Neuronal stem cell (in vitro differentiated cells): ENCODE results near the gene KRTAP5-8.

Source experiments
- DNase-seq: peaks from one replicate; pipeline ENCODE4 v3.0.0-alpha.2; 2013; ENCODE audit warnings: low spot score
- H2AFZ ChIP-seq: one replicate; pipeline ENCODE4 v1.6.1; 2013; ENCODE audit warnings: mild to moderate bottlenecking, low read length, inconsistent platforms
- H2AK5ac ChIP-seq: 2 replicates; pipeline ENCODE4 v1.6.1; 2013; ENCODE audit warnings: low read depth, mild to moderate bottlenecking, inconsistent platforms, low read length, moderate library complexity, mixed read lengths
- H2BK120ac ChIP-seq: 2 replicates; pipeline ENCODE4 v1.6.1; 2013; ENCODE audit warnings: low read depth, mild to moderate bottlenecking, inconsistent platforms, low read length, moderate library complexity, mixed read lengths
- H2BK12ac ChIP-seq: one replicate; pipeline ENCODE4 v1.6.1; 2013; ENCODE audit warnings: low read length, inconsistent platforms
- H2BK15ac ChIP-seq: 2 replicates; pipeline ENCODE4 v1.6.1; 2013; ENCODE audit warnings: mild to moderate bottlenecking, low read length, inconsistent platforms, mixed read lengths
- H2BK5ac ChIP-seq: one replicate; pipeline ENCODE4 v1.6.1; 2013; ENCODE audit warnings: inconsistent platforms, mild to moderate bottlenecking, low read length, moderate library complexity
- H3K14ac ChIP-seq: one replicate; pipeline ENCODE4 v1.6.1; 2013; ENCODE audit warnings: low read length, inconsistent platforms
- H3K18ac ChIP-seq: 2 replicates; pipeline ENCODE4 v1.6.1; 2013; ENCODE audit warnings: low read length, inconsistent platforms
- H3K23ac ChIP-seq: 2 replicates; pipeline ENCODE4 v1.6.1; 2013; ENCODE audit warnings: low read depth, mild to moderate bottlenecking, mixed read lengths, low read length, inconsistent platforms; ENCODE audit not compliant: poor library complexity
- H3K27ac ChIP-seq: replicated peaks from 3 replicates; pipeline ENCODE4 v1.5.1; 2013; ENCODE audit warnings: low read length, inconsistent platforms
- H3K27me3 ChIP-seq, 3 experiments: 2 replicates each; pipeline ENCODE4 v1.6.1; 2013; ENCODE audit warnings: low read length in 3 of 3, mild to moderate bottlenecking in 2 of 3, inconsistent platforms in 1 of 3, low read depth in 1 of 3, mixed read lengths in 1 of 3, moderate library complexity in 1 of 3; ENCODE audit not compliant: control insufficient read depth in 3 of 3, insufficient read depth in 3 of 3
- H3K36me3 ChIP-seq, 2 donors: replicated peaks in 1 of 2; 2 replicates each; pipeline ENCODE4 v1.6.1; 2013; ENCODE audit warnings: low read length in 2 of 2; ENCODE audit not compliant: control insufficient read depth in 2 of 2, insufficient read depth in 2 of 2
- H3K4ac ChIP-seq: 2 replicates; pipeline ENCODE4 v1.6.1; 2013; ENCODE audit warnings: inconsistent platforms, mild to moderate bottlenecking, low read length, moderate library complexity
- H3K4me1 ChIP-seq, 2 donors: 1 replicate in 1 of 2; 2 replicates in 1 of 2; pipeline ENCODE4 v1.6.1; 2013; ENCODE audit warnings: low read length in 2 of 2, low read depth in 1 of 2; ENCODE audit not compliant: control insufficient read depth in 2 of 2, insufficient read depth in 1 of 2
- H3K4me2 ChIP-seq: one replicate; pipeline ENCODE4 v1.6.1; 2013; ENCODE audit warnings: mild to moderate bottlenecking, low read length, inconsistent platforms; ENCODE audit not compliant: insufficient read depth, poor library complexity, severe bottlenecking
- H3K4me3 ChIP-seq, 2 donors: 2 replicates each; pipeline ENCODE4 v1.5.1; 2013; ENCODE audit warnings: low read length in 2 of 2, mild to moderate bottlenecking in 2 of 2, inconsistent platforms in 1 of 2, moderate library complexity in 1 of 2
- H3K79me1 ChIP-seq: one replicate; pipeline ENCODE4 v1.6.1; 2013; ENCODE audit warnings: low read depth, mild to moderate bottlenecking, inconsistent platforms, low read length, moderate library complexity
- H3K9ac ChIP-seq: one replicate; pipeline ENCODE4 v1.6.1; 2013; ENCODE audit warnings: mild to moderate bottlenecking, low read depth, low read length, inconsistent platforms; ENCODE audit not compliant: poor library complexity
- H3K9me3 ChIP-seq, 2 donors: replicated peaks in 1 of 2; 2 replicates each; pipeline versions ENCODE3 to v1.6.1; 2013; ENCODE audit warnings: low read length in 2 of 2, mild to moderate bottlenecking in 2 of 2, inconsistent platforms in 1 of 2, low read depth in 1 of 2, mixed read lengths in 1 of 2, moderate library complexity in 1 of 2; ENCODE audit not compliant: control insufficient read depth in 2 of 2, insufficient read depth in 1 of 2
- H4K8ac ChIP-seq: one replicate; pipeline ENCODE4 v1.6.1; 2013; ENCODE audit warnings: low read depth, mild to moderate bottlenecking, inconsistent platforms, low read length, moderate library complexity
- H4K91ac ChIP-seq: one replicate; pipeline ENCODE4 v1.6.1; 2013; ENCODE audit warnings: low read length, low read depth, mild to moderate bottlenecking, inconsistent platforms; ENCODE audit not compliant: poor library complexity
- WGBS, 2 donors: extraction: QIAGEN DNeasy Blood & Tissue Kit; methylation state at CpG; one replicate each; pipeline ENCODE4 v1.1.7; 2013; ENCODE audit warnings: missing lambda C conversion rate in 2 of 2, mixed read lengths in 1 of 2; ENCODE audit not compliant: insufficient read length in 2 of 2, insufficient replicate concordance in 1 of 2; ENCODE audit errors: extremely low coverage in 2 of 2; 5-methylcytosine and 5-hydroxymethylcytosine counted together

The KRTAP5-8 gene

DNA sequence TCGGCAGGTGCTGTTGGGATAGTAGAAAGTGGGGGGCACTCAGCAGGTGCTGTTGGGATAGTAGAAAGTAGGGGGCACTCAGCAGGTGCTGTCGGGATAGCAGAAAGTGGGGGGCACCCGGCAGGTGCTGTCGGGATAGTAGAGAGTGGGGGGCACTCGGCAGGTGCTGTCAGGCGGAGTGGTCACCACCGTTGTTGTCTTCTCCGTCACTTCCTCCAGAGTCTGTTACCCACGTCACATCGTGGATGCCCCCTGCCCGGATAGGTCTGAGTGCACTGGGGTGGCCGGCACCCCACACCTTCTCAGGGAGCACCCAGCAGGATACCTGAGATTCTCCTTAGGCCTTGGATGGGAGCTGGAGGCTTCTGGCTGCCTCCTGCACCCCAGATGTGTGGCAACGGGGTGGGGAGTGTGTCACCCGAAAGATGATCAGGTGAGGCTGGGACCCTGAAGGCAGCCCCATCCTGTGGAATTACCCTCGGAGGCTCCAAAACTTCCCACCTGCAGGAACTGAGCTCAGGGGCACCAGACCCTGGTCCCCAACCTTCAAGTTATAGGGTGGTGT lies 34.9 kb upstream of the KRTAP5-8 start:
- no CpG with 5 or more reads among the region's 15 CpGs for WGBS, 2 donors
- Histone ChIP-seq H2BK12ac (no peak overlapping the region), H2AFZ (no peak overlapping the region), H3K4ac (no peak overlapping the region), H4K8ac (no peak overlapping the region), H2BK15ac (no peak overlapping the region), H2AK5ac (no peak overlapping the region), H3K18ac (no peak overlapping the region), H3K79me1 (peaks cover 2% of the 10 kb centered on the region), H2BK120ac (no peak overlapping the region), H3K36me3 (peaks cover 7 to 22% of the 10 kb centered on the region in 2 donors), H3K4me2 (no peak overlapping the region), H2BK5ac (no peak overlapping the region), H3K27me3 (no peaks in the 10 kb centered on the region), H3K27ac (no peak overlapping the region), H3K4me1 (peaks cover 9 to 11% of the 10 kb centered on the region in 2 donors), H3K9ac (no peak overlapping the region), H3K14ac (no peak overlapping the region), H3K23ac (no peak overlapping the region), H3K9me3 (peaks cover 1 to 15% of the 10 kb centered on the region in 2 donors), H3K4me3 (no peak overlapping the region), H4K91ac (no peak overlapping the region)
- no peak for DNase-seq

DNA sequence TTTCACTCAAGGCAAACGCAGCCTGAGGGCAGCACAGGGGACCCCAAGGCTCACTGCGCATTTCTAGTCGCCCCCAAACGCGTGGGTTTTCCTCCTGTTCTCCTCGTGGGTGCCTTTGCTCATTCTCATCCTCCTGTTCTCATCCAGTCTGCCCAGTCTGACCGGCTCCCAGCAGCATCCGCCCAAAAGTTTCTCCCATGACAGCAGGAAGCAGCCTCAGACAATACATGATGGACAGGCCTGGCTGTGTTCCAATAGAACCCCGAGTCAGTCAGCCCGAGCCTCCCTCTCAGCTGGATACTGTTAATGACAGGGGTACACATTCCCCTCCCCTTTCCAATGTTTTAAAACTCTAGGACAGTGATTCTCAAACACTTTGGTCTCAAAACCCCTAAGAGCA lies 33.3 kb upstream of the KRTAP5-8 start:
- Histone ChIP-seq H3K36me3 (peaks cover 0 to 6% of the 10 kb centered on the region in 2 donors), H3K18ac (peak overlapping the region; percentile 53)

DNA sequence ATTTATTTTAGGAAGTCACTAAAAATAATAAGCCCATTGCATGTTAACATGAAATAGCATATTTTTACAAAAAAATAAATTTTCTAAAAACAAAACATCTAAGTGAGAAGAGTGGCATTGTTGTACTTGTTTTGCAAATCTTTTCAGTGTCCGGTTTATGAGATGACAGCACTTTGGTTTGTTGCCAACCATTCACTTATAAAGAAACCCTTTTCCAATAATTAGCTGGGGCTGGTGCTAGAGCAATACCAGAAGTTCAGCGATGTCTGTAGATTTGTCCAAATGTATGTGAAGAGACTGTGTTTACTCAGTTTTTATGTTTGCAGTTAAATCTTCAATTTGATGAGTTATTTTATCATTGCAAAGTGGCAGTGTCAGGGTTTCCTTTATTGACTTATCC lies 32.8 kb upstream of the KRTAP5-8 start:
- no peak overlapping the region for H3K27ac ChIP-seq

More for the DNA sequence above, 33.3 kb upstream of the KRTAP5-8 start:
- H3K4ac ChIP-seq = peak overlapping the region; percentile 67
- H4K8ac ChIP-seq = no peak overlapping the region
- H2BK12ac ChIP-seq = no peak overlapping the region
- H3K79me1 ChIP-seq = peaks cover 2% of the 10 kb centered on the region
- no peak overlapping the region for H2AK5ac ChIP-seq
- H3K27me3 ChIP-seq = no peaks in the 10 kb centered on the region
- H3K9ac ChIP-seq = no peak overlapping the region
- H2AFZ ChIP-seq = no peak overlapping the region
- H3K9me3 ChIP-seq = peaks cover 3 to 15% of the 10 kb centered on the region in 2 donors
- no peak overlapping the region for H2BK5ac ChIP-seq
- WGBS, 2 donors = no CpG with 5 or more reads among the region's 10 CpGs
- H3K23ac ChIP-seq = no peak overlapping the region
- no peak overlapping the region for H2BK15ac ChIP-seq
- no peak overlapping the region for H3K4me2 ChIP-seq
- H3K27ac ChIP-seq = no peak overlapping the region
- peaks cover 9 to 11% of the 10 kb centered on the region in 2 donors for H3K4me1 ChIP-seq
- no peak overlapping the region for H4K91ac ChIP-seq
- H3K4me3 ChIP-seq = no peak overlapping the region
- H3K14ac ChIP-seq = no peak overlapping the region
- no peak overlapping the region for H2BK120ac ChIP-seq
- DNase-seq = peak; percentile 29

DNA sequence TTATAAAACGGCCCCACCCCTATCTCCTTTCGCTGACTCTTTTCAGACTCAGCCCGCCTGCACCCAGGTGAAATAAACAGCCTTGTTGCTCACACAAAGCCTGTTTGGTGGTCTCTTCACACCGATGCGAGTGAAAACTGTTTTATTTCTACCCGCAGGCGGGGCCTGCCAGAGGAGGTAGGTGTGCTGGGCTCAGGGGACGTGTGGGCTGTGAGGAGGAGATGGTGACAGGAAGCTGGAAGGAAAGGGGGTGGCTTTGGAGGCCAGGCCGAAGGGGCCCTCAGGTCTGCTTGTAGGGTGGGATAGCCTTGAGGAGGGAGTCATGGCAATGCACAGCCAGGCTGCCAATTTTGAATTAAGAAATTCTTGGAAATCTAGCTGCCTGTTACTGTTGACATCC lies 32.0 kb upstream of the KRTAP5-8 start:
- H3K36me3 ChIP-seq = no peaks in the 10 kb centered on the region
- H3K23ac ChIP-seq = no peak overlapping the region
- no peak overlapping the region for H2BK15ac ChIP-seq
- H3K4me2 ChIP-seq = no peak overlapping the region
- H3K9ac ChIP-seq = no peak overlapping the region
- no peak overlapping the region for H2BK120ac ChIP-seq
- H2BK12ac ChIP-seq = no peak overlapping the region
- H4K91ac ChIP-seq = no peak overlapping the region
- no CpG with 5 or more reads among the region's 9 CpGs for WGBS, 2 donors
- H4K8ac ChIP-seq = no peak overlapping the region
- H3K27ac ChIP-seq = no peak overlapping the region
- H3K18ac ChIP-seq = peak overlapping the region; percentile 31
- peaks cover 9 to 11% of the 10 kb centered on the region in 2 donors for H3K4me1 ChIP-seq
- H2AK5ac ChIP-seq = no peak overlapping the region
- peaks cover 3 to 20% of the 10 kb centered on the region in 2 donors for H3K9me3 ChIP-seq
- H3K14ac ChIP-seq = no peak overlapping the region
- no peak overlapping the region for H2BK5ac ChIP-seq
- no peak overlapping the region for H3K4ac ChIP-seq
- H3K79me1 ChIP-seq = peaks cover 2% of the 10 kb centered on the region
- no peak overlapping the region for H2AFZ ChIP-seq
- H3K27me3 ChIP-seq = no peaks in the 10 kb centered on the region
- H3K4me3 ChIP-seq = no peak overlapping the region
- no peak for DNase-seq

More for the DNA sequence above, 32.8 kb upstream of the KRTAP5-8 start:
- H4K91ac ChIP-seq = no peak overlapping the region
- no peak overlapping the region for H2BK12ac ChIP-seq
- H3K79me1 ChIP-seq = peaks cover 2% of the 10 kb centered on the region
- H2BK5ac ChIP-seq = no peak overlapping the region
- no peak overlapping the region for H2BK120ac ChIP-seq
- H3K4me2 ChIP-seq = no peak overlapping the region
- H2AFZ ChIP-seq = no peak overlapping the region
- no peaks in the 10 kb centered on the region for H3K27me3 ChIP-seq
- no peak overlapping the region for H3K9ac ChIP-seq
- peaks cover 3 to 17% of the 10 kb centered on the region in 2 donors for H3K9me3 ChIP-seq
- no peak overlapping the region for H3K4me3 ChIP-seq
- DNase-seq = no peak
- no peak overlapping the region for H4K8ac ChIP-seq
- no peak overlapping the region for H3K14ac ChIP-seq
- no peak overlapping the region for H3K4ac ChIP-seq
- no peak overlapping the region for H2AK5ac ChIP-seq
- no CpG with 5 or more reads among the region's 2 CpGs for WGBS, 2 donors
- no peak overlapping the region for H2BK15ac ChIP-seq
- H3K18ac ChIP-seq = no peak overlapping the region
- H3K4me1 ChIP-seq = peaks cover 9 to 11% of the 10 kb centered on the region in 2 donors
- H3K23ac ChIP-seq = no peak overlapping the region
- peaks cover 0 to 4% of the 10 kb centered on the region in 2 donors for H3K36me3 ChIP-seq
